ENCODE measurements around the gene DLK1.

Gene DLK1

DNA sequence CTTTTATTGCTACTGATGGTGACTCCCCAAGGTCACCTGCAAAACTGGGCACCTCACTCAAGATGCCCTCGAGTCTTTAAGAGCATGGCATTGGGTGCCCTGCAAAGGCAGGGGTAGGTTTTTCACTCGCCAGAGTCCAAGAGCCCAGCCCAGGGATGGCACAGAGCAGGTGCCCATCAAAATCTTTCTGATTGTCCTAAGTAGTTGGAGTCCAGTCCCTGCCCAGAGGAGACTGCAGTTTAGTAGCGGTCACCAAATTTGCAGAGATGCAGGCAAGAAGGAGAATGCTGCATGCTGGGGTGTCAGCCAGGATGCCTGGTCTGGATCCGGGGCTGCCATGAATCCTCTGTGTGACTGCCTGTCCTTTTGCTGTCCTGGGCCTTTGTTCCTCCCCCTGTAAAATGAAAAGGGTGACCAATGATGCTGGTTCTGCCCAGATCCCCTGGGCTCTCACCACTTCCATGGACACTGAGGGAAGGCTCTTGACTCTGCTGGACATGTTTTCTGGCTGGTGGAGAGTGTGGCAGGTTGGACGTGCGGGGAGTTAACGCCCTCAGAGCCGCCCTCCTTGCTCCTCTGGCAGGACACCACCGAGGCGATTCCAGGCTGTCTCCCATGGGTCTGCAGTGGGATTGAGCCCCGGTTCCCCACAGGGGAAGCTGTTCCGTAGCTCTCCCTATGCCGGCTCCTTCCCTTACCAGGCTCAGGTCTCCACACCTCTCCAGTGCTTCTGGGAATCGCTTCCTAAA lies 41.3 kb downstream of the DLK1 start:
- H3K27ac ChIP-seq, result no peak overlapping the region
- TF ChIP-seq, protein P1, sequence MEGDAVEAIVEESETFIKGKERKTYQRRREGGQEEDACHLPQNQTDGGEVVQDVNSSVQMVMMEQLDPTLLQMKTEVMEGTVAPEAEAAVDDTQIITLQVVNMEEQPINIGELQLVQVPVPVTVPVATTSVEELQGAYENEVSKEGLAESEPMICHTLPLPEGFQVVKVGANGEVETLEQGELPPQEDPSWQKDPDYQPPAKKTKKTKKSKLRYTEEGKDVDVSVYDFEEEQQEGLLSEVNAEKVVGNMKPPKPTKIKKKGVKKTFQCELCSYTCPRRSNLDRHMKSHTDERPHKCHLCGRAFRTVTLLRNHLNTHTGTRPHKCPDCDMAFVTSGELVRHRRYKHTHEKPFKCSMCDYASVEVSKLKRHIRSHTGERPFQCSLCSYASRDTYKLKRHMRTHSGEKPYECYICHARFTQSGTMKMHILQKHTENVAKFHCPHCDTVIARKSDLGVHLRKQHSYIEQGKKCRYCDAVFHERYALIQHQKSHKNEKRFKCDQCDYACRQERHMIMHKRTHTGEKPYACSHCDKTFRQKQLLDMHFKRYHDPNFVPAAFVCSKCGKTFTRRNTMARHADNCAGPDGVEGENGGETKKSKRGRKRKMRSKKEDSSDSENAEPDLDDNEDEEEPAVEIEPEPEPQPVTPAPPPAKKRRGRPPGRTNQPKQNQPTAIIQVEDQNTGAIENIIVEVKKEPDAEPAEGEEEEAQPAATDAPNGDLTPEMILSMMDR (IDR thresholded peaks at IDR 0.05), result no peak
- TF ChIP-seq ZFX (IDR thresholded peaks at IDR 0.05; ENCODE audit: borderline replicate concordance), result no peak

DNA sequence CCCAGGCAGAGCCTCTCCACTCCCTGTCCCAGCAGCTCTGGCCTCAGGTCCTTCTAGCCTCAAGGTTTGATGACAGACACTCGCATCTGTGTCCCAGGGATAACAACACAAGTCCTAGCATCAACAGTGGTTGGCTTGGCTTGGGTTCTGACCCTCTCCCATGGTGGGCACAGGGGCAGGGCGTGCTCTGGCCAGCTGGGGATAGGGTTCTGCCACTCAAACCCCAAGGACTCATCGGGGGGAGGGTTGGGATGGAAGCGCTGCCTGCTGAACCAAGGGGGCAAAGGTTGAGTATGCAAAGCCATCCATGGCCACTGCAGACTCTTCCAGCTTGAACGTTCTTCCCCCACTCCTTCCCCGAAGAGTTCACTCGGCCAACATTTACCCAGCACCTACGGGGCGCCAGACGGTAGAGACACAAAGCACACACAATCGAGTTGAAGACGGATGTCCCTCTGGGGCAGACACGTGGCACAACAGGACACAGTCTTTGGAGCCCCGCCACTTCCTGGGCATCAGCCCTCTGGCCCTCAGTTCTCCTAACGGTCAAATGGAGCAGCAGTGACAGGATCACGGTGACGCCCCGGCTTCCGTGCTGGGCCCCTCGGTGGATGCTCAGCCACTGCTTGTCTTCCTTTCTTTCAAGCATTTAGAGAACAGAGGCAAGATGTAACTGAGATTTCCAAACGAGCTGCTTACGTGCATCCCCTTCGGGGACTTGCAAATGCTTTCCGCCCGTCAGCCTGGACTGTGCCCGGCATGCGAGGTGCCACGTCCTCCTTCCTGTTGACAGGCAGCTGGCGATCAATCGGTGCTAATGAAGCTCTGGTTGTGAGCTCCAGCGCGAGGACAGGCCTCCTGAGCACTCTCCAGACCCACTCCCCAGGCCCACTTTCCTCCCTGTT lies 42.6 kb downstream of the DLK1 start:
- TF ChIP-seq, protein P1 (IDR thresholded peaks at IDR 0.05), result no peak
- no peak for TF ChIP-seq ZFX (IDR thresholded peaks at IDR 0.05; ENCODE audit: borderline replicate concordance)
- H3K27ac ChIP-seq, result no peak overlapping the region

DNA sequence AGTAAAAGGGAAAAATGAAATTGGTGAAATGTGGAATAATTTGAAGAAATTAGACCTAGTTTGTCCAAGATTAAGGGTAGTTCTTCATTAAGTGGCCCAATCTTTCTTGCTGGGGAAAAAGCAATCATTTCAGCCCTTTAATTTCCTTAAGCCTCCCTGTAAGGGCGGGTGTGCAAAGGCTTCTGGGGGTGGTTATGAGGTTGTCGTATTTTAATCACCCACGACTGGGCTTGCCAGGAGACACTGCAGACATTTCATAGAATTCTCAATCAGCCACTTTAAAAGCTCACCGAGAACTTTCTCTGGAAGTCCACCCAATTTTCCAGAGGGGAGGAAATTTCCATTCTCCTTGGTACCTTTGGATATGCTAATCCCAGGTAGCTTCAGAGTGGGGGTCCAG lies 43.4 kb downstream of the DLK1 start:
- no peak overlapping the region for H3K27ac ChIP-seq
- no peak for TF ChIP-seq ZFX (IDR thresholded peaks at IDR 0.05; ENCODE audit: borderline replicate concordance)
- TF ChIP-seq, protein P1 (IDR thresholded peaks at IDR 0.05), result no peak

DNA sequence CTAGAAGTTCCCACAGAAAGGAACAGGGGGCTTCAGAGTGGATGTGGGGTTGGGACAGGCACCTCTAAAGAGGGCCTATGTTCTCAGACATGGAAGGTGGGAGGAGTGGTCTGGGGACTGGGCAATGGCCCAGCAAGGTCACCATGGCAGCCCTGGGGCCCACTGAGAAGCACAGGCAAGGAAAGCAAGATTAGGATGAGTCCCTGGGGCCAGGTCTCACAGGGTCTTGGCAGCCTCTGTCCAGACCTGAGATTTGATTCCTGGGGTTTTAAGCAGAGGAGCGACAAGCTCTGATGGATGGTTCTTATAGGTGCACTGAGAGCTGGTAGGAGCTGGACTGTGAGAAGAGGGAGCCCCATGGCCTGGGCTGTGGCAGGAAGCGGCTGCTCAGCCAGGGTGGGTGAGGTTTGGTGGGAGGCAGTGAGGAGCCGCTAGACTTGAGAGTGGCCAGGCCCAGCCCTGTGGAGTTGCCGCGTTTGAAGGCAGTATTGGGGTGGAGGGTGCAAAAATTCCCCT lies 44.0 kb downstream of the DLK1 start:
- H3K27ac ChIP-seq, result no peak overlapping the region
- TF ChIP-seq, protein P1 (IDR thresholded peaks at IDR 0.05), result no peak
- TF ChIP-seq ZFX (IDR thresholded peaks at IDR 0.05; ENCODE audit: borderline replicate concordance), result no peak

DNA sequence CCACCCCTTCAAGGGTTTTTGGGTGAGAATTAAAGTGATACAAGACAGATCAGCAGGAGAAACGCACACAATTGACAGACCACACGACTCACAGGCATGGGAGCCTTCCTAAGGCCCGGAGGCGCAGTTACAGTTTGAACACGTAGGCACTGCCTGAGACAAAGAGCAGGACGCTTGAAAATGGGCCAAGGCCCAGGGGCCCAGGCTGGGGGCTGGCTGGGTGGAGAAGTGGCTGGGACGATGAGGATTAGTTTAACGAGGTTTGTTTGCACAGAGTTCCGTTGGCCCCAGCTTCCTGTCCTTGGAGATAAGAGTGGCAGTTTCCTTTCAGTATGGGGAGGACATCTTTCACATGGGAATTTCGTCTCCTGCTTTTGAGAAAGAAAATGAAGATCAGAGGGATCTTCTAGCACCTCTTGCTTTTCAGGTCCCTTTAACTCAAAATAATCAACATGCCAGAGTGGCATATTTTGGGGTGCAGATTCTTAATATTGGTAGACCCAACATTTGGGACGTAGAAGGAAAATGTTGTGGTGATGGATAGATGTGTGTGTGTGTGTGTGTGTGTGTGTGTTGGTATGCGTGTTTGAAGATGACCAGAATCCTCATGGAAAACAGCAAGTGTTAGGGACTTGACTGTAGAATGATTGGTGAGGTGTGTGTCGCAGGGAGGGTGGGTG lies 44.6 kb downstream of the DLK1 start:
- TF ChIP-seq, protein P1 (IDR thresholded peaks at IDR 0.05), result no peak
- TF ChIP-seq ZFX (IDR thresholded peaks at IDR 0.05; ENCODE audit: borderline replicate concordance), result no peak

DNA sequence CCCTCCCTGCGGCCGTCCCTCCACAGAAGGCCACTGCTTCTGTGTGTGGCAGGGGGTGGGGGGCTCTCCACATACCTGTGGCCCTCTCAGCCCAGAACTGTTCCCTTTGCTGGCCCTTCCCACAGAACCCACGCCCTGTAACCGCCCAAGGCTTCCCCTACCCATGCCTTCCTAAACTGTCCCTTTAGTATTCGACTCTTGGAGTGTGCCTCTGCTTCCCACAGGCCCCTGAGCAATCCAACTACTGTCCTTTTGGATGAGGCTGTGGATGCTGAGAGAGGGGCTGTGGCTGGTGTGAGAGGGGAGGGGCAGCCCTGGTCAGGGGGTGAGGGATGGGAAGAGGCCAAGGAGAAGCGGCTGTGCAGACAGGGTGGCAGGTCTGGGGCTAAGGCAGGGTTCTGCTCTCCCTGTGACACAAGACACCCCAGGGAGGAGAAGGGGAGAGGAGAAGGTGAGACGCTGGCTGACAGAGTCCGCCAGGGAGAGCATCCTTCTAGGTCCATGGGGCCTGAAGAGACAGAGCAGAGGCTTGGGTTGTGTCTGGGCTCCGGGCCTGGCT lies 46.0 kb downstream of the DLK1 start:
- TF ChIP-seq ZFX (IDR thresholded peaks at IDR 0.05; ENCODE audit: borderline replicate concordance), result no peak
- TF ChIP-seq, protein P1 (IDR thresholded peaks at IDR 0.05), result no peak
- no peak overlapping the region for H3K27ac ChIP-seq

More for the DNA sequence above, 44.6 kb downstream of the DLK1 start:
- H3K27ac ChIP-seq, result no peak overlapping the region
